GM13976 (cell line): ENCODE results near the gene C20orf144.

Experiments used
- DNase-seq: peaks from one replicate; pipeline ENCODE4 v3.0.0; 2012; ENCODE audit warnings: low spot score
- CTCF ChIP-seq: IDR thresholded peaks from 2 replicates; pipeline ENCODE4 v1.5.1; 2012; ENCODE audit warnings: borderline replicate concordance, mild to moderate bottlenecking; ENCODE audit not compliant: insufficient read depth; ENCODE audit errors: extremely low read depth, missing control alignments, control extremely low read depth
- in situ Hi-C: fragments of 300-500 bp; cut with MboI; formaldehyde crosslinking; loops from one replicate; pipeline ENCODE4 v1.12.0; 2022; ENCODE audit warnings: low sequenced_read_pairs, mixed read lengths, inconsistent platforms; ENCODE audit not compliant: unreplicated experiment

Gene C20orf144

GRCh38 chr20:33648396-33649004 is 13.6 kb upstream of the C20orf144 start:
- TF ChIP-seq CTCF: no peak
- no peak for DNase-seq
- in situ Hi-C loops: no loop called here

GRCh38 chr20:33649201-33649681 is 12.9 kb upstream of the C20orf144 start:
- DNase-seq: no peak
- TF ChIP-seq CTCF: no peak
- in situ Hi-C loops: no loop called here

GRCh38 chr20:33650111-33650752 is 11.9 kb upstream of the C20orf144 start:
- no peak for DNase-seq
- no peak for TF ChIP-seq CTCF
- in situ Hi-C loops: no loop called here

- in situ Hi-C loops: no loop called here
- DNase-seq: no peak
- TF ChIP-seq CTCF: no peak
These were observed 11.2 kb upstream of the C20orf144 start for GRCh38 chr20:33650753-33651561.

- no peak for DNase-seq
- no peak for TF ChIP-seq CTCF
- in situ Hi-C loops: no loop called here
These were observed 10.5 kb upstream of the C20orf144 start for GRCh38 chr20:33651562-33652048.

GRCh38 chr20:33653218-33653899 is 8.8 kb upstream of the C20orf144 start:
- TF ChIP-seq CTCF: peak; percentile 67
- peak; percentile 83 for DNase-seq
- in situ Hi-C loops: no loop called here
